ENCODE results near the gene KRT14.
"Not testable (repeated sequence)": the region's sequence is repeated elsewhere in the genome, so short reads cannot be mapped to it uniquely, and the experiment has no call there.

KRT14 gene

GRCh38 chr17:41621916-41622315 lies 35.2 kb upstream of the KRT14 start:
- no peaks in the 10 kb centered on the region for H3K27me3 ChIP-seq
- no peaks in the 10 kb centered on the region for H3K36me3 ChIP-seq
- no peak for DNase-seq
- H3K9me3 ChIP-seq = no peaks in the 10 kb centered on the region; the same call in 1 of the 2 replicates
- no peaks in the 10 kb centered on the region; the same call in 1 of the 2 replicates for H3K4me1 ChIP-seq
- TF ChIP-seq CTCF (IDR thresholded peaks at IDR 0.05; ENCODE audit: low read depth, low read length) = no peak
- H3K4me3 ChIP-seq (ENCODE audit: low read depth, low read length) = no peak overlapping the region

GRCh38 chr17:41621435-41621817 lies 34.7 kb upstream of the KRT14 start:
- not testable (repeated sequence) for H3K4me1 ChIP-seq; DNase-seq; H3K9me3 ChIP-seq; H3K27me3 ChIP-seq; H3K36me3 ChIP-seq; H3K4me3 ChIP-seq (ENCODE audit: low read depth, low read length)

- no peak overlapping the region for H3K4me3 ChIP-seq (ENCODE audit: low read depth, low read length)
- H3K36me3 ChIP-seq = no peaks in the 10 kb centered on the region
- no peaks in the 10 kb centered on the region for H3K27me3 ChIP-seq
- H3K9me3 ChIP-seq = no peaks in the 10 kb centered on the region; the same call in 1 of the 2 replicates
- no peaks in the 10 kb centered on the region; the same call in 1 of the 2 replicates for H3K4me1 ChIP-seq
- peak; percentile 37 for DNase-seq
- TF ChIP-seq CTCF (IDR thresholded peaks at IDR 0.05; ENCODE audit: low read depth, low read length) = peak; percentile 17
Measured at GRCh38 chr17:41620583-41621434, 34.1 kb upstream of the KRT14 start.

- H3K4me1 ChIP-seq; H3K4me3 ChIP-seq (ENCODE audit: low read depth, low read length); H3K36me3 ChIP-seq; DNase-seq; H3K9me3 ChIP-seq; H3K27me3 ChIP-seq: not testable (repeated sequence)
Measured at GRCh38 chr17:41619927-41620582, 33.4 kb upstream of the KRT14 start.

- DNase-seq = no peak
Measured at GRCh38 chr17:41619036-41619926, 32.6 kb upstream of the KRT14 start.

GRCh38 chr17:41618341-41619035 lies 31.8 kb upstream of the KRT14 start:
- Histone ChIP-seq H3K36me3 (no peaks in the 10 kb centered on the region), H3K4me3 (ENCODE audit: low read depth, low read length) (no peak overlapping the region), H3K27me3 (no peaks in the 10 kb centered on the region), H3K9me3 (no peaks in the 10 kb centered on the region; the same call in 1 of the 2 replicates), H3K4me1 (no peaks in the 10 kb centered on the region; the same call in 1 of the 2 replicates)
- TF ChIP-seq CTCF (IDR thresholded peaks at IDR 0.05; ENCODE audit: low read depth, low read length) = no peak
- DNase-seq = no peak

More at GRCh38 chr17:41619036-41619926, 32.6 kb upstream of the KRT14 start:
- no peak for TF ChIP-seq CTCF (IDR thresholded peaks at IDR 0.05; ENCODE audit: low read depth, low read length)
- H3K4me1 ChIP-seq = no peaks in the 10 kb centered on the region; the same call in 1 of the 2 replicates
- no peaks in the 10 kb centered on the region for H3K36me3 ChIP-seq
- H3K4me3 ChIP-seq (ENCODE audit: low read depth, low read length) = no peak overlapping the region
- H3K9me3 ChIP-seq = no peaks in the 10 kb centered on the region; the same call in 1 of the 2 replicates
- no peaks in the 10 kb centered on the region for H3K27me3 ChIP-seq

Measured in BE2C (cell line).